ENCODE results near the gene ELANE.
"Not testable (repeated sequence)": the region's sequence is repeated elsewhere in the genome, so short reads cannot be mapped to it uniquely, and the experiment has no call there.

Gene ELANE

GRCh38 chr19:811506-812048 lies 40.5 kb upstream of the ELANE start:
- peak overlapping the region; percentile 52 for H3K27ac Mint-ChIP-seq
- DNase-seq (ENCODE audit: low spot score in 2 of 2) (no peak), ATAC-seq (no peak)
- peaks cover 92% of the 10 kb centered on the region for H3K36me3 Mint-ChIP-seq
- H3K4me1 Mint-ChIP-seq, result peaks cover 25% of the 10 kb centered on the region
- no peaks in the 10 kb centered on the region for H3K9me3 Mint-ChIP-seq
- H3K4me3 Mint-ChIP-seq, result no peak overlapping the region

- no peak for ATAC-seq
- DNase-seq (ENCODE audit: low spot score in 2 of 2), result no peak
- no peaks in the 10 kb centered on the region for H3K9me3 Mint-ChIP-seq
- H3K36me3 Mint-ChIP-seq, result peaks cover 92% of the 10 kb centered on the region
- no peak overlapping the region for H3K4me3 Mint-ChIP-seq
- H3K4me1 Mint-ChIP-seq, result peaks cover 24% of the 10 kb centered on the region
- H3K27ac Mint-ChIP-seq, result no peak overlapping the region
Observed at GRCh38 chr19:812049-812746, 39.9 kb upstream of the ELANE start.

DNA sequence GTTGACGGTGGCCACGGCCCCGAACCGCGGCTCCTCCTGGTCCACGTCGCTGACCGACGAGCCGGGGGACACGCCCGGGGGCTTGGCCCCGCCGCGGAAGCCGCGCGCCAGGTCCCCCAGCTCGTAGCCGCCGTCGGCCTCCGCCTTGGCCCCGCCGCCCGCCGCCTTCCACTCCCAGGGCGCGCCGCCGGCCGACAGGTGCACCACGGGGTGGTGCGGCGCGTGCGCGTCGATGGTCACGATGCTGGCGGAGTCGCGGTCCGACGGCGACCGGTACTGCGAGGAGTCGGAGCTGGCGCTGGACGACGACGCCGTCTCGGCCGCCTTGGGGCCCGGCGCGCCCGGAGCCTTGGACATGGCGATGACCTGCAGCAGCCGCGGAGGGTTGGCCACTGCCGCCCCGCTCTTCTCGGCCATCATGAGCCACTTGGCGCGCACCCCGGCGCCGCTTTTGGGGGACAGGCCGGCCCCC lies 39.3 kb upstream of the ELANE start:
- no peak for ATAC-seq
- H3K36me3 Mint-ChIP-seq, result peaks cover 86% of the 10 kb centered on the region
- no peak for DNase-seq (ENCODE audit: low spot score in 2 of 2)
- no peaks in the 10 kb centered on the region for H3K9me3 Mint-ChIP-seq
- peak overlapping the region; percentile 88 for H3K27ac Mint-ChIP-seq
- peaks cover 18% of the 10 kb centered on the region for H3K4me1 Mint-ChIP-seq
- no peak overlapping the region for H3K4me3 Mint-ChIP-seq

- Mint-ChIP-seq H3K4me3 (no peak overlapping the region), H3K27ac (peak overlapping the region; percentile 88), H3K4me1 (peaks cover 16% of the 10 kb centered on the region), H3K9me3 (no peaks in the 10 kb centered on the region), H3K36me3 (peaks cover 79% of the 10 kb centered on the region)
- DNase-seq (ENCODE audit: low spot score in 2 of 2) (no peak), ATAC-seq (no peak)
Observed at GRCh38 chr19:813219-814151, 38.6 kb upstream of the ELANE start.

- peaks cover 16% of the 10 kb centered on the region for H3K4me1 Mint-ChIP-seq
- DNase-seq (ENCODE audit: low spot score in 2 of 2) (no peak), ATAC-seq (peak; percentile 22)
- H3K4me3 Mint-ChIP-seq, result no peak overlapping the region
- peaks cover 70% of the 10 kb centered on the region for H3K36me3 Mint-ChIP-seq
- H3K9me3 Mint-ChIP-seq, result no peaks in the 10 kb centered on the region
- peak overlapping the region; percentile 88 for H3K27ac Mint-ChIP-seq
Observed at GRCh38 chr19:814152-815078, 37.7 kb upstream of the ELANE start.

- Mint-ChIP-seq H3K4me3 (no peak overlapping the region), H3K9me3 (no peaks in the 10 kb centered on the region), H3K4me1 (peaks cover 16% of the 10 kb centered on the region), H3K27ac (peak overlapping the region; percentile 88), H3K36me3 (peaks cover 62% of the 10 kb centered on the region)
- ATAC-seq, result peak; percentile 19
- DNase-seq (ENCODE audit: low spot score in 2 of 2), result no peak
Observed at GRCh38 chr19:815079-815774, 36.9 kb upstream of the ELANE start.

DNA sequence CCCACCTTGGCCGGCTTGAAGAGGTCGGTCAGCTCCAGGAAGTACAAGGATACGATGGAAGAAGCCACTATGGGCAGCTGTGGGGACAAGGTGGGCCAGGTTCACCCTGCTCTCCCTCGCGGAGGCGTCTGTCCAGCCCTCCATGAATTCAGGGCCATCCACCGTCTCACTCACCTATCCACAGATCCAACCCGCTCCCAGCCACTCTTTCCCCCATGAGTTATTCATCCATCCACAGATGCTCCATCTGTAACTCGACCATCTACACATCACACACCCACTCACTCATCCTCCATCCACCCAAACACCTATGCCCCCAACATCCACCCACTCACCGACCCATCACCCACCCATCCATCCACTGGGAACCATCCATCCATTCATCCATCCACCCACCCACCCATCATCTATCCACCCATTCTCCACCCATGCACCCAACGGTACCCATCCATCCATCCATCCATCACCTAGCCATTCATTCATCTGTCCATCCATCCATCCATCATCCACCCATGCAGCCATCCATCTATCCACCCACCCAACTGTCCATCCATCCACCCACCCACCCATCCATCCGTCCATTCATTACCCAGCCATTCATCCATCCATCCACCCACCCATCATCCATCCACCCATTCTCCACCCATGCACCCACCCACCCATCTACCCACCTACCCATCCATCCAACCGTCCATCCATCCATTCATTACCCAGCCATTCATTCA lies 36.2 kb upstream of the ELANE start:
- H3K4me1 Mint-ChIP-seq, result peaks cover 16% of the 10 kb centered on the region
- H3K4me3 Mint-ChIP-seq, result no peak overlapping the region
- H3K27ac Mint-ChIP-seq, result peak overlapping the region; percentile 56
- ATAC-seq (peak; percentile 4), DNase-seq (ENCODE audit: low spot score in 2 of 2) (no peak)
- H3K36me3 Mint-ChIP-seq, result peaks cover 55% of the 10 kb centered on the region
- no peaks in the 10 kb centered on the region for H3K9me3 Mint-ChIP-seq

GRCh38 chr19:816500-816857 lies 35.6 kb upstream of the ELANE start:
- ATAC-seq, result no peak
- peaks cover 49% of the 10 kb centered on the region for H3K36me3 Mint-ChIP-seq
- H3K4me3 Mint-ChIP-seq, result no peak overlapping the region
- no peak for DNase-seq (ENCODE audit: low spot score in 2 of 2)
- no peaks in the 10 kb centered on the region for H3K9me3 Mint-ChIP-seq
- H3K4me1 Mint-ChIP-seq, result peaks cover 16% of the 10 kb centered on the region
- H3K27ac Mint-ChIP-seq, result peak overlapping the region; percentile 56

- not testable (repeated sequence) for ATAC-seq, H3K4me3 Mint-ChIP-seq, H3K4me1 Mint-ChIP-seq
Observed at GRCh38 chr19:820212-820611, 31.9 kb upstream of the ELANE start.

GRCh38 chr19:821231-821824 lies 30.8 kb upstream of the ELANE start:
- H3K4me1 Mint-ChIP-seq, result peaks cover 4% of the 10 kb centered on the region
- ATAC-seq (no peak), DNase-seq (ENCODE audit: low spot score in 2 of 2) (no peak)
- peaks cover 9% of the 10 kb centered on the region for H3K36me3 Mint-ChIP-seq
- H3K9me3 Mint-ChIP-seq, result no peaks in the 10 kb centered on the region
- no peak overlapping the region for H3K27ac Mint-ChIP-seq
- H3K4me3 Mint-ChIP-seq, result no peak overlapping the region

More at GRCh38 chr19:820212-820611, 31.9 kb upstream of the ELANE start:
- H3K36me3 Mint-ChIP-seq, result peaks cover 20% of the 10 kb centered on the region
- not testable (repeated sequence) for H3K9me3 Mint-ChIP-seq; H3K27ac Mint-ChIP-seq; DNase-seq (ENCODE audit: low spot score in 2 of 2)

- H3K36me3 Mint-ChIP-seq, result peaks cover 3% of the 10 kb centered on the region
- no peak for DNase-seq (ENCODE audit: low spot score in 2 of 2)
- no peak for ATAC-seq
- no peak within 1 kb of the TSS for H3K4me3 Mint-ChIP-seq
- no peaks in the 10 kb centered on the region for H3K4me1 Mint-ChIP-seq
- no peak within 1 kb of the TSS for H3K27ac Mint-ChIP-seq
- no peaks in the 10 kb centered on the region for H3K9me3 Mint-ChIP-seq
Observed at GRCh38 chr19:821825-822503, 30.1 kb upstream of the ELANE start, which contains the start of gene PLPPR3. Gene PLPPR3 (minus strand): TSS chr19:821955. CDS start chr19:821559, 396 bp downstream.

DNA sequence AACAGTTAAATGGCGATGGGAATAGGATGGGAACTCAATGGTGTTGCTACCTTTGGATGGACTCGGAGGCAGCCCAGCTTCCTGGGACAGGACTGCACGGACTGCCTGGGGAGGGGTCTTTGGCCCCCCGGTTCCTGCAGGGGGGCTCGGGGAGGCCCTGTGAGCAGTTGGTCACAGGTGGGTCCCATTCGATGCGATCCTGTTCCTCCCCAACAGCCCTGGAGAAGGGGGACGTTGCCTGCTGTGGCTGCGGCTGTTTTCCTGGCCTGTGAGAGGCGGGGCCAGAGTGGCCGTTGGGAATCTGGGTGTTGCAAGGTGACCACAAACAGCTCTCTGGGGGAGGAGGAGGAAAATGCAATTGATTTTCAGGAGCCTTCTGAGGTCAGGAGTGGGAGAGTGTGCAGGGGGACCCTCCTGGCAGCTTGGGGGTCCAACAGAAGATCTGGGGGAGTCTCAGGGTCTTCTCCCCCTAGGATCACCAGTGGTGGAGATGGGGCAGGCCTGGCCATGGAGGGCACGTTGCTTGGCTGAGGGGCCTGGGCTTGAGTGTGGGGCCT lies 28.5 kb upstream of the ELANE start:
- DNase-seq (ENCODE audit: low spot score in 2 of 2) (no peak), ATAC-seq (no peak)
- Mint-ChIP-seq H3K4me1 (no peaks in the 10 kb centered on the region), H3K4me3 (no peak overlapping the region), H3K27ac (no peak overlapping the region), H3K36me3 (no peaks in the 10 kb centered on the region), H3K9me3 (no peaks in the 10 kb centered on the region)

GRCh38 chr19:824885-825284 lies 27.2 kb upstream of the ELANE start:
- Mint-ChIP-seq H3K9me3 (no peaks in the 10 kb centered on the region), H3K4me1 (no peaks in the 10 kb centered on the region), H3K36me3 (no peaks in the 10 kb centered on the region), H3K4me3 (no peak overlapping the region), H3K27ac (no peak overlapping the region)
- ATAC-seq (no peak), DNase-seq (ENCODE audit: low spot score in 2 of 2) (no peak)
